Heart left ventricle (tissue), 16 donors: ENCODE data around the gene SMARCA2. TPM values are rescaled to one million over a fixed set of nuclear protein-coding genes. Genes with fewer than 3 reads are reported as not detected.

Experiments
- ATAC-seq, 4 donors: fragments of 200-7000 bp; cut with Tn5 transposase; one replicate each; pipeline ENCODE4 v1.9.1; 2020 to 2022; ENCODE audit warnings: moderate library complexity in 4 of 4, mild to moderate bottlenecking in 3 of 4, moderate number of reproducible peaks in 1 of 4
- DNase-seq, 5 donors: peaks; one replicate each; pipeline ENCODE4 v3.0.0-alpha.2; 2020
- H3K27ac ChIP-seq, 12 donors: fragments of 200-600 bp; sonication (generic) in 4 of 12; one replicate each; pipeline versions ENCODE4 v1.5.0 to v1.8.0; 2016 to 2022; ENCODE audit warnings: mild to moderate bottlenecking in 2 of 12
- H3K27me3 ChIP-seq, 9 donors: fragments of 200-600 bp; sonication (generic) in 2 of 9; one replicate each; pipeline versions ENCODE4 v1.5.1 to v1.8.0; 2016 to 2022; ENCODE audit warnings: mild to moderate bottlenecking in 3 of 9
- H3K36me3 ChIP-seq, 9 donors: fragments of 200-600 bp; sonication (generic) in 2 of 9; one replicate each; pipeline versions ENCODE4 v1.5.0 to v1.8.0; 2018 to 2022; ENCODE audit warnings: mild to moderate bottlenecking in 2 of 9
- H3K4me1 ChIP-seq, 12 donors: fragments of 200-600 bp; sonication (generic) in 4 of 12; one replicate each; pipeline versions ENCODE4 v1.5.0 to v1.8.0; 2016 to 2022; ENCODE audit warnings: mild to moderate bottlenecking in 3 of 12
- H3K4me3 ChIP-seq, 12 donors: fragments of 200-600 bp; sonication (generic) in 4 of 12; one replicate each; pipeline versions ENCODE4 v1.5.0 to v1.8.0; 2017 to 2022; ENCODE audit warnings: mild to moderate bottlenecking in 9 of 12, moderate library complexity in 4 of 12
- H3K9me3 ChIP-seq, 12 donors: fragments of 200-600 bp; sonication (generic) in 4 of 12; one replicate each; pipeline versions ENCODE4 v1.5.0 to v1.8.0; 2016 to 2022; ENCODE audit warnings: mild to moderate bottlenecking in 1 of 12
- CTCF ChIP-seq, 12 donors: fragments of 200-600 bp; sonication (generic) in 4 of 12; IDR thresholded peaks; one replicate each; pipeline versions ENCODE4 v1.5.0 to v1.8.0; 2018 to 2022; ENCODE audit warnings: antibody characterized with exemption in 12 of 12, mild to moderate bottlenecking in 5 of 12
- POLR2A ChIP-seq, 2 donors: fragments of 450-650 bp; IDR thresholded peaks; one replicate each; pipeline ENCODE4 v1.6.1; 2017; ENCODE audit warnings: antibody characterized with exemption in 2 of 2, mild to moderate bottlenecking in 2 of 2, moderate library complexity in 2 of 2
- WGBS, 4 donors: extraction: QIAGEN DNeasy Blood & Tissue Kit in 2 of 4; methylation state at CpG; one replicate each; pipeline versions ENCODE4 v1.1.5 to v1.1.7; 2013 to 2018; 5-methylcytosine and 5-hydroxymethylcytosine counted together
- intact Hi-C, 10 donors: fragments of 100-400 bp; cut with DNase I; formaldehyde crosslinking; loops; one replicate each; pipeline versions ENCODE4 v1.11.1 to v1.14.2; 2022
- polyA plus RNA-seq, 2 donors: library from polyadenylated mRNA; stranded (reverse); fragments of 200-250 nt; gene quantifications; one replicate each; pipeline ENCODE4 v1.2.3, GENCODE V29; 2013
- total RNA-seq, 9 donors: library from RNA; depleted of rRNA in 2 of 9; stranded (reverse); fragments of >200 nt in 2 of 9; fragmentation: NEBNext Ultra II Directional in 3 of 9; extraction: Animal tissue kit (Norgen Biotek cat#: 25700) in 3 of 9; gene quantifications; one replicate each; pipeline versions ENCODE4 v1.1.0 to v1.2.4, GENCODE V29; 2016 to 2023
- donor health status: ischemic (EF 13 %, LVEDD 7.1; RV severe dilation, severe dysfunction).
- donor health status: healthy with polysubstance abuse.
- donor health status: DM: no; HTN: yes; CAD: no.
- donor health status: DM: no; HTN: no; CAD: no.
- donor health status: ischemic (EF 25% LVEDD 6.9; RV normal size, moderate dysfunction).
- donor health status: ischemic (EF 25% LVEDD 5.7; RV mildly dilated, moderate dysfunction).
- donor health status: healthy.
- donor health status: DM: yes; HTN: yes; CAD: no.
- donor health status: ischemic (EF 35%, LVEDD 5.7; RV mildly dilated, moderate dysfunction).
- donor health status: nonischemic (EF 11% LVEDD 7.7; RV severe dilation, severe dysfunction).
- donor health status: DM: yes; HTN: yes; CAD: no.
- donor health status: PGD.
- donor health status: ischemic (EF 29% LVEDD 5.4; RV normal size, mild dysfunction).
- donor health status: nonischemic (EF 23%, LVEDD 6.1; RV moderate dilation, normal function).

Gene SMARCA2
- total and polyA plus RNA-seq, 11 donors = 29.3 to 149 (median 103) TPM

GRCh38 chr9:2152966-2153629 lies 138.0 kb downstream of the SMARCA2 start:
- intact Hi-C loops = loop anchor here in 2 of 10 donors (10.0 kb wide), 1 partner anchor 472 kb away; the partner anchor contains the start of gene VLDLR (in 2 of the 2)
- 69 to 78% (median 71%) methylated on average over 9 to 10 of the region's 10 CpGs for WGBS, 4 donors
- no peak for ATAC-seq
- TF ChIP-seq POLR2A (IDR thresholded peaks at IDR 0.05) = no peak
- TF ChIP-seq CTCF (IDR thresholded peaks at IDR 0.05) = no peak
- H3K27me3 ChIP-seq = no peaks in the 10 kb centered on the region
- no peaks in the 10 kb centered on the region for H3K9me3 ChIP-seq
- no peak for DNase-seq
- no peak overlapping the region for H3K27ac ChIP-seq
- H3K4me1 ChIP-seq = peaks cover 0 to 28% (median 15%) of the 10 kb centered on the region in 12 donors
- peaks cover 0 to 17% (median 0%) of the 10 kb centered on the region in 9 donors for H3K36me3 ChIP-seq
- no peak overlapping the region for H3K4me3 ChIP-seq

DNA sequence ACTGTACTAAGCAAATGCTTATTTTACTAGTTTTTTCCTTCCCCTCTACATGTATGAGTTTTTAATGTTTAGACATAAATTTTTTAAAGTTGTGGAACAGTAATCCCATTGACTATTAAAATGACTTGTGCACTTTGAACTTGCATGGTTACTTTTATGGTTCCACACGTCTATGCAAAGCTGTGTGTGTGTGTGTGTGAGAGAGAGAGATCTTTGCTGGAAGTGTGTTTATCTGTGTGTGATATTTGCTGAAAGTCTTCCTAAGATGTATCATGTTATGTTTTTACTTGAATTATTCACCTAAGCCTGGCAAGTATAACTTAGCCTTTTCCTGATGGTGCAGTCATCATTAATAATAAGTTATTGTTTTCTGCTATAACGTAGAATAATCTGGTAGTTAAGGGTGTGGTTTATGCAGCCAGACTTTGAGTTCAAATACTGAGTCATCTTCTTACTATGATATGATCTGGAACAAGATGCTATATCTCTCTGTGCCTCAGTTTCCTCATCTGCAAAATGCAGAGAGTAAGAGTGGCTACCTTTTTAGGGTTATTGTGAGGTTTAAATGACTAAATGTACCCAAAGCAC lies 138.6 kb downstream of the SMARCA2 start:
- TF ChIP-seq POLR2A (IDR thresholded peaks at IDR 0.05) = no peak
- no peak for TF ChIP-seq CTCF (IDR thresholded peaks at IDR 0.05)
- Histone ChIP-seq H3K4me1 (peaks cover 0 to 29% (median 15%) of the 10 kb centered on the region in 12 donors), H3K4me3 (no peak overlapping the region), H3K9me3 (no peaks in the 10 kb centered on the region), H3K36me3 (peaks cover 0 to 15% (median 0%) of the 10 kb centered on the region in 9 donors), H3K27ac (no peak overlapping the region), H3K27me3 (no peaks in the 10 kb centered on the region)
- DNase-seq (no peak), ATAC-seq (no peak)
- WGBS, 4 donors = 23 to 38% (median 31%) methylated on average over 2 of the region's 2 CpGs
- intact Hi-C loops = loop anchor here in 2 of 10 donors (10.0 kb wide), 1 partner anchor 471 kb away; the partner anchor contains the start of gene VLDLR (in 2 of the 2)

DNA sequence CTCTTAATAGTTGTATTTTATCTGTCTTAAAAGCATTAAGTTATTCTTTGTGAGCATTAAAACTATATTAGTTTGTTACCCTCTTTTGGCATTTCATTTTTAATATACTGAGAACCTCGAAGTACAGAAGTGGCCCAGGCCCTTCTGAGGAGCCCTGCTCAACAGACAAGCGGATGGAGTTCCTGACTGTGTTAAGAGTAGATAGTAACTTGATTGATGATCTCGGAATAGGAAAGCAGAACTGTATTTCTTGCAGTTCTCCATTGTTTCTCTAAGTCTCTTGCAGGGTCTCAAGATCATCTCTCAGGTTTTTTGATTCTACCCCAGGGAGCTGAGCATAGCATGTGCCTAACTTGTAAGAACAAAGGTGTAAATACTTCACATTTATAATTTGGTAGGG lies 139.6 kb downstream of the SMARCA2 start:
- WGBS, 4 donors = 84 to 91% (median 86%) methylated on average over 3 of the region's 3 CpGs
- TF ChIP-seq CTCF (IDR thresholded peaks at IDR 0.05) (no peak), POLR2A (IDR thresholded peaks at IDR 0.05) (no peak)
- peaks cover 0 to 39% (median 15%) of the 10 kb centered on the region in 12 donors for H3K4me1 ChIP-seq
- H3K36me3 ChIP-seq = peaks cover 0 to 6% (median 0%) of the 10 kb centered on the region in 9 donors
- no peaks in the 10 kb centered on the region for H3K27me3 ChIP-seq
- DNase-seq (no peak), ATAC-seq (no peak)
- H3K4me3 ChIP-seq = no peak overlapping the region
- intact Hi-C loops = loop anchor here in 2 of 10 donors (5.0 to 10.0 kb wide), 2 partner anchors 88 to 470 kb away; partner anchors contain the start of gene VLDLR (in 2 of the 2)
- H3K9me3 ChIP-seq = no peaks in the 10 kb centered on the region
- no peak overlapping the region for H3K27ac ChIP-seq

DNA sequence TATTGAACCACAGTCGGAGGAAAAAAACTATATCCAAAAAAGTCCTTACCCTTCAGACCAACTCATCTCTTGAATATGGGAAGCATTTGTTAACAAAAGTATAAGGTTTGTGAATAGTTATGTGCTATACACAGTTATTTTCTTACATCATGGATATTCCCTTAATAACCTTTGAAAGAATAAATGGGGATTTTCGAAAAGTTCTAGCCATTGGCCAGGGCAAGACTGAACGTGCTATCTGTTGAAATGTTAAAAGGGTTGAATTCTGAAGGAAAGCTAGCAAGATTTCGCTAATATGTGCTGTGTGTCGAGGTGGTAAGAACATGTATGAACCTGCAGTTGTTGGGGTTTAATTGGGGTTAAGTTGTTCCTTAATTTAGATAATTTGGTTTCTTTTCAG lies 140.8 kb downstream of the SMARCA2 start:
- whole genome bisulfite sequencing, 4 donors = 75 to 88% (median 81%) methylated on average over 5 of the region's 5 CpGs
- TF ChIP-seq POLR2A (IDR thresholded peaks at IDR 0.05) = no peak
- TF ChIP-seq CTCF (IDR thresholded peaks at IDR 0.05) = no peak
- Histone ChIP-seq H3K36me3 (no peaks in the 10 kb centered on the region), H3K4me3 (no peak overlapping the region), H3K9me3 (no peaks in the 10 kb centered on the region), H3K27ac (no peak overlapping the region), H3K27me3 (no peaks in the 10 kb centered on the region), H3K4me1 (peaks cover 0 to 51% (median 24%) of the 10 kb centered on the region in 12 donors)
- intact Hi-C loops = loop anchor here in 2 of 10 donors (5.0 to 10.0 kb wide), 2 partner anchors 86 to 469 kb away; partner anchors contain the start of gene VLDLR (in 2 of the 2)
- ATAC-seq (no peak), DNase-seq (no peak)
